GM20000 (cell line): ENCODE measurements around the gene KLF11.

Experiments
- DNase-seq: peaks from one replicate; pipeline ENCODE4 v3.0.0; 2012; ENCODE audit warnings: low spot score
- TF ChIP-seq, protein P1 (sequence below): IDR thresholded peaks from 2 replicates; pipeline ENCODE4 v1.5.1; 2012; ENCODE audit warnings: mild to moderate bottlenecking, control low read depth; ENCODE audit errors: extremely low read depth, missing control alignments

KLF11 gene

GRCh38 chr2:10080536-10081304 lies 37.4 kb downstream of the KLF11 start:
- TF ChIP-seq, protein P1, sequence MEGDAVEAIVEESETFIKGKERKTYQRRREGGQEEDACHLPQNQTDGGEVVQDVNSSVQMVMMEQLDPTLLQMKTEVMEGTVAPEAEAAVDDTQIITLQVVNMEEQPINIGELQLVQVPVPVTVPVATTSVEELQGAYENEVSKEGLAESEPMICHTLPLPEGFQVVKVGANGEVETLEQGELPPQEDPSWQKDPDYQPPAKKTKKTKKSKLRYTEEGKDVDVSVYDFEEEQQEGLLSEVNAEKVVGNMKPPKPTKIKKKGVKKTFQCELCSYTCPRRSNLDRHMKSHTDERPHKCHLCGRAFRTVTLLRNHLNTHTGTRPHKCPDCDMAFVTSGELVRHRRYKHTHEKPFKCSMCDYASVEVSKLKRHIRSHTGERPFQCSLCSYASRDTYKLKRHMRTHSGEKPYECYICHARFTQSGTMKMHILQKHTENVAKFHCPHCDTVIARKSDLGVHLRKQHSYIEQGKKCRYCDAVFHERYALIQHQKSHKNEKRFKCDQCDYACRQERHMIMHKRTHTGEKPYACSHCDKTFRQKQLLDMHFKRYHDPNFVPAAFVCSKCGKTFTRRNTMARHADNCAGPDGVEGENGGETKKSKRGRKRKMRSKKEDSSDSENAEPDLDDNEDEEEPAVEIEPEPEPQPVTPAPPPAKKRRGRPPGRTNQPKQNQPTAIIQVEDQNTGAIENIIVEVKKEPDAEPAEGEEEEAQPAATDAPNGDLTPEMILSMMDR: no peak
- peak; percentile 84 for DNase-seq

GRCh38 chr2:10083046-10083445 lies 39.7 kb downstream of the KLF11 start:
- DNase-seq: no peak
- TF ChIP-seq, protein P1: no peak

DNA sequence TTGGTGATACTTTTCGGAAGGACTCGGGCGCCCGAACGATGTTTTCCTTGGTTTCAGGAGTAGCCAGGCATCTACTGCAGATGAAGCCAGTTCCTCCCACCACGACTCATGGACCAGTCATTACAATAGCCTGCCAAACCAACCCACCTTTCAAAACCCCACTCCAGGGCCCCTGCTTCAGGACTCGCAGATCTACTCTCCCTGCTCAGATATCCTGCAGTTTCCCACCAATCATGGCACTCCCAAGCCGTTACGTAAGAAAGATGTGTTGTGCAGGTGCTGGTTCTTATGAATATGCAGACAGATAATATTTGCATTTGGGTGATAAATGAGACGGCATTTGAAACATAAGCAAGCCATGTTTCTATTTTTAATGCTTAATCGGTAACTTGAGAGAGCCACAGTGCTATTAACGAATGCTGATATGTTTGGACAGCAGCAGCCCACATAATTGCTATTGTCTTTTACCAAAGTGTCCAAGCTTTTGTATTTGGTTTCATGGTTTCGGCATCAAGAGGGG lies 40.4 kb downstream of the KLF11 start:
- DNase-seq: peak; percentile 54
- TF ChIP-seq, protein P1: no peak

GRCh38 chr2:10084223-10084865 lies 41.0 kb downstream of the KLF11 start:
- DNase-seq: no peak
- TF ChIP-seq, protein P1: no peak

DNA sequence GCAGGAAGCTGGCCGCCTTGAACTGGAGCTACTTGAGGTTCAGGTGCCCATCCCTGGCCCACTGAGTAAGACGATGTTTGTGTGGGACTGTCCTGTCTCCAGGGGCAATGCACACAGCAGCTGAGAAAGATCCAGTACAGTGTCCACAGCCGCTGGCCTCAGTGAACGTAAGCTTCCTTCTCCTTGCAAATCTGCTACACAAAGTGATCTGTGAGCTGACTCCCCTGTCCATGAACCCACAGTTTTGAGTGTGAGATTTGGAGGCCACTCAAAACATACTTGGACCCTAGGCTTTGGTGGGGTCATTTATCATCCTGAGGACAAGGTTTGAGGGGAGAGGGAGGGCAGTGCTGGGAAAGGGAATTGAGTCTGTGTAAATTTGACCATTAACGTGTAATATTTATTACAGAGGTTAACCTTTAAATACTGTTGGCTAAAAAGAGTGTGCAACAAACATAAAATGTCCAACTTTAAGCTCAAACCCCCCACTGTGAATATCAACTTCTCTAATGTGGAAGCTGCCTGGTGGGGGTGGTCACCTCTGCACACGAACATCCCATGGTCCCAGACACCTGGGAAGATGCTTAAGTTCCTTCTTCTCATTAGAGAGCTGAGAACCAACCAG lies 41.8 kb downstream of the KLF11 start:
- TF ChIP-seq, protein P1: no peak
- no peak for DNase-seq

DNA sequence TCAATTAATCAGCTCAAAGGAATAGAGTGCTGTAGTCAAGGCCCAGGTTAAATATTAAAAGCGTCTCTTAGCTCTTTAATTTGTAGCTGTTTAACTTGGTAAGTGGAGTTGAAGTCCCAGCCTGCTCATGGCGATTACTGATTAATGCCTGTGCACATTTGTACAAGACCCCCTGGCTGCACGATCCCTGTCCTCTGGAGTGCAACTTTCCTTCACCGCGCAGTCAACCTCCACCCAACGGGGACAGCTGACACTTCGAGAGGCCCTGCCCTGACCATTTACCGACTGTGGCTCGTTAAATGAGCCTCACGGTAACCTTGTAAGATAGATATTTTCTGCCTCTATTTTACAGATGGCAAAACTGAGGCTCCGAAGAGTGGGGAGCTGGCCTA lies 42.3 kb downstream of the KLF11 start:
- no peak for DNase-seq
- TF ChIP-seq, protein P1: no peak

- DNase-seq: no peak
- TF ChIP-seq, protein P1: no peak
Observed at GRCh38 chr2:10086950-10087349, 43.6 kb downstream of the KLF11 start.
